PC-3 (cell line): ENCODE measurements around the gene ADAMTSL5.

Experiments used
- EZH2phosphoT487 ChIP-seq: fragments of 300-600 bp; sonication (generic); IDR thresholded peaks from 2 replicates; pipeline ENCODE4 v1.6.1; 2018; ENCODE audit warnings: mild to moderate bottlenecking, antibody characterized with exemption, low read length, borderline replicate concordance
- TF ChIP-seq, protein P1 (sequence below): fragments of 300-600 bp; sonication (generic); conservative IDR thresholded peaks from 2 replicates; pipeline ENCODE4 v1.5.1; 2017; ENCODE audit warnings: antibody characterized with exemption, low read depth, mild to moderate bottlenecking, low read length

DNA sequence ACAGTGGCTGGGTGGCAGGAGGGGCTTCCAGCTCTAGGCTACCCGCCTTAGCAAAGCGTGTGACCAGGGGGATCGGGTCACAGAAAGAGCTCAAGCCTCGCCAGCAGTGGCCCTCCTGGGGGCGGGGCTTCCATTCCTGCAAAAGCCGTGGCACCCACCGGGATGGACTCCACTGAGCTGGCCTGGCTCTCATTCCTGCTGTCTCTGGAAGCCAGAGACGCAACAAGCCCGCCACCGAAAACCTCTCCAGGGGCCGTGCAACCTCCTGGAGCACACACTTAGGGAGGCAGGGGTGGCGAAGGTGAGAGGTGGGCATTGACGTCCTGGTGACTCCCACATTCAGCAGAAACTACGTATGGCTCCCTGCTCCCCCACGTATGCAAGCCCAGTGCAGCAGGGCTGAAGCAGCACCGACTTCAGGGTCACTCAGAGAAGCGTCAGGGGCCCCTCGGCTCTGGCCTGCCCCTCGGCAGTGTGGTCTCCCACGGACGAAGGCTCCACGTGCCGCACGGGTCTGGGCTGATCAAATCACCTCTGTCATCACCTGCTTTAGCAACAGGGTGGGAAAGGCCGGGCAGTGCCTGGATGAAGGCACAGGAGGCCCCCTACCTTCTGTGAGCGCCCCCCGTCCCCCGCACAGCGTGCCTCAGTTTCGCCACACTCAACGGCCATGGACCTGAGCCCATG is 36.9 kb downstream of the ADAMTSL5 start:
- TF ChIP-seq, protein P1, sequence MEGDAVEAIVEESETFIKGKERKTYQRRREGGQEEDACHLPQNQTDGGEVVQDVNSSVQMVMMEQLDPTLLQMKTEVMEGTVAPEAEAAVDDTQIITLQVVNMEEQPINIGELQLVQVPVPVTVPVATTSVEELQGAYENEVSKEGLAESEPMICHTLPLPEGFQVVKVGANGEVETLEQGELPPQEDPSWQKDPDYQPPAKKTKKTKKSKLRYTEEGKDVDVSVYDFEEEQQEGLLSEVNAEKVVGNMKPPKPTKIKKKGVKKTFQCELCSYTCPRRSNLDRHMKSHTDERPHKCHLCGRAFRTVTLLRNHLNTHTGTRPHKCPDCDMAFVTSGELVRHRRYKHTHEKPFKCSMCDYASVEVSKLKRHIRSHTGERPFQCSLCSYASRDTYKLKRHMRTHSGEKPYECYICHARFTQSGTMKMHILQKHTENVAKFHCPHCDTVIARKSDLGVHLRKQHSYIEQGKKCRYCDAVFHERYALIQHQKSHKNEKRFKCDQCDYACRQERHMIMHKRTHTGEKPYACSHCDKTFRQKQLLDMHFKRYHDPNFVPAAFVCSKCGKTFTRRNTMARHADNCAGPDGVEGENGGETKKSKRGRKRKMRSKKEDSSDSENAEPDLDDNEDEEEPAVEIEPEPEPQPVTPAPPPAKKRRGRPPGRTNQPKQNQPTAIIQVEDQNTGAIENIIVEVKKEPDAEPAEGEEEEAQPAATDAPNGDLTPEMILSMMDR = no peak
- TF ChIP-seq EZH2phosphoT487 = no peak
